Epidermal melanocyte (primary cell): ENCODE data around the gene IDI2.
"Not testable (repeated sequence)": the region's sequence is repeated elsewhere in the genome, so short reads cannot be mapped to it uniquely, and the experiment has no call there.

ENCODE experiments used
- DNase-seq: peaks from one replicate; pipeline ENCODE4 v3.0.0; 2011; ENCODE audit warnings: low spot score; ENCODE audit not compliant: insufficient read length

The IDI2 gene

GRCh38 chr10:1047937-1048336, 22.3 kb upstream of the IDI2 start:
- no peak for DNase-seq

DNA sequence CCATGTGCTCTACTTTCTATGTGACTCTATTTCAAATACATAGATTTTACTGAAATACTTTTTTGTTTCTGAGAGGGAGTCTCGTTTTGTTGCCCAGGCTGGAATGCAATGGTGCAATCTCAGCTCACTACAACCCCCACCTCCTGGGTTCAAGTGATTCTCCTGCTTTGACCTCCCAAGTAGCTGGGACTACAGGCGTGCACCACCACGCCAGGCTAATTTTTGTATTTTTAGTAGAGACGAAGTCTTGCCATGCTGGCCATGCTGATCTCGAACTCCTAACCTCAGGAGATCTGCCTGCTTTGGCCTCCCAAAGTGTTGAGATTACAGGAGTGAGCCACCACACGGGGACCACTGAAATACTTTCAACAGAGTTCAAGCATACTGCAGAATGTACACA, 19.8 kb upstream of the IDI2 start:
- no peak for DNase-seq

- DNase-seq = no peak
Measured at GRCh38 chr10:1044964-1045363, 19.3 kb upstream of the IDI2 start.

GRCh38 chr10:1044146-1044545, 18.5 kb upstream of the IDI2 start:
- no peak for DNase-seq

GRCh38 chr10:1043532-1043995, 17.9 kb upstream of the IDI2 start:
- DNase-seq = no peak

DNA sequence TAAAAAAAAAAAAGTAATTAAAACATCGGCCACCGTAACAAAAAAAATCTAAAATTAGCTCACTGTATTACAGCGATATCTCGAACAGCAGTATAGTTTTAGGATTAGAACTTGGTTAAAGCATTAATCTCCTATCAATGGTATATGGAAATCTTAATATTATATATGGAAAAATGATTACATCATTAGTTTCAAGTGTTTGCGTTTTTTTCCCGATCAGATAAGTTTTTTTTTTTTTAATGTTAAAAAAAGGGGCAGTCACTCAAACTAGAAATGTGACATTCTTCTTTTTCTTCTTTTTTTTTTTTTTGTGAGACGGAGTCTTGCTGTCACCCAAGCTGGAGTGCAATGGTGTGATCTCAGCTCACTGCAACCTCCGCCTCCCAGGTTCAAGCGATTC, 15.9 kb upstream of the IDI2 start:
- no peak for DNase-seq

- DNase-seq = no peak
Measured at GRCh38 chr10:1040133-1040532, 14.5 kb upstream of the IDI2 start.

DNA sequence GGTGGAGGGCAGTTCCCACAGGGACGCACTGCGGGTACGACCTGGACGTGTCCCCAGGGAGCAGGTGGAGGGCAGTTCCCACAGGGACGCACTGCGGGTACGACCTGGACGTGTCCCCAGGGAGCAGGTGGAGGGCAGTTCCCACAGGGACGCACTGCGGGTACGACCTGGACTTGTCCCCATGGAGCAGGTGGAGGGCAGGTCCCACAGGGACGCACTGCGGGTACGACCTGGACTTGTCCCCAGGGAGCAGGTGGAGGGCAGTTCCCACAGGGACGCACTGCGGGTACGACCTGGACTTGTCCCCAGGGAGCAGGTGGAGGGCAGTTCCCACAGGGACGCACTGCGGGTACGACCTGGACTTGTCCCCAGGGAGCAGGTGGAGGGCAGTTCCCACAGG, 13.1 kb upstream of the IDI2 start:
- not testable (repeated sequence) for DNase-seq

GRCh38 chr10:1037098-1037497, 11.4 kb upstream of the IDI2 start:
- DNase-seq = no peak

GRCh38 chr10:1036341-1036791, 10.7 kb upstream of the IDI2 start:
- DNase-seq = no peak

GRCh38 chr10:1035201-1035600, 9.5 kb upstream of the IDI2 start:
- DNase-seq = no peak

DNA sequence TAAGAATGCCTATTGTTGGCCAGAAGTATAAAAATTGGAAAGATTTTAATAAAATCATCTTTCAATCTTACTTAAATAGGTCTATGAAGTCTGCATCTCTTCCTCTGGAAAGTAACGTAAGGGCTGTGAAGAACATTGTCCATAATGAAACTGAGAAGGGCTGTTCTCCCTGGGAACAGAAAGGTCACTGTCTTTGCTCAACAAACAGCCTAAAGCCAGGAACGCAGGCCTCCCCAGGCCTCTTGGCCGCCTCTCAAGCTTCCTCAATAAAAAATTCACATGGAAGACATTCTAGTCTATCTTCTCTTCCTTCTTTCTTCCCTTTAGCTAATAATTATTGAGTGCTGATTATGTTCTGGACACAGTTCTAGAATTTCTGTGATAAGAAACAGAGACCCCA, 9.1 kb upstream of the IDI2 start:
- DNase-seq = peak; percentile 74

GRCh38 chr10:1033601-1034000, 7.9 kb upstream of the IDI2 start:
- DNase-seq = no peak

DNA sequence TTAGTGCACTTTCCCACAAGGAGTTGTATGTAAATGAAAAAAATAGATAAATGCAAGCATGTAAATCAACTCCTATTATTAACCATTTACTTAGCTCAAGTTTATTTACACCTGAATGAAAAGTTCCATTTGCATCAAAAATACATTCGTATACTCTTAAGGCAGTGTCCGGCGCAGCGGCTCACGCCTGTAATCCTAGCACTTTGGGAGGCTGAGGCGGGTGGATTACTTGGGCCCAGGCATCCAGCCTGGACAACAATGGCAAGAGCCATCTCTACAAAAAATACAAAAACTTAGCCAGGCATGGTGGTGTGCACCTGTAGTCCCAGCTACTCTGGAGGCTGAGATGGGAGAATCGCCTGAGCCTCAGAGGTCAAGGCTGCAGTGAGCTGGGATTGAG, 4.2 kb upstream of the IDI2 start:
- no peak for DNase-seq

GRCh38 chr10:1026578-1026977, 919 bp upstream of the IDI2 start:
- DNase-seq = no peak

GRCh38 chr10:1024103-1024502, 1.6 kb downstream of the IDI2 start:
- no peak for DNase-seq

GRCh38 chr10:1022413-1022812, 3.2 kb downstream of the IDI2 start:
- no peak for DNase-seq

DNA sequence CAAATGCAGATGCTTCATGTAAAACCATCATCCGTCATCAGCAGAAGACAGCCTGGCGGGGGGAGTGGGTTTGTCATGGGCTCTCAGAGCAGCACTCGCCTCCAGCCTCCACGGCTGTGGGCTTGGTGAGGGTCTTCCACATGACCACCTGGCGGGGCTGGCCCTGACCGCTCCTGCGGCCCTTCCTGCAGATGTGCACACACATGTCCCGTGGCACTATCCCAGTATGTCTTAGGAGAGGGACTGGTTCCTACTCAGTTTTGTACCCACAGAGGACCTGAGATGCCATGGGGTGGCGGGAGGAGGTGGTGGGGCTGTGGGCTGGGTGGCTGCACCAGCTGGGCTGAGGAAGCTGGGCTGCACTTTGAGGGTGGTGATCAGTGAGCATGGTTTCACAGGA, 4.7 kb downstream of the IDI2 start:
- no peak for DNase-seq

DNA sequence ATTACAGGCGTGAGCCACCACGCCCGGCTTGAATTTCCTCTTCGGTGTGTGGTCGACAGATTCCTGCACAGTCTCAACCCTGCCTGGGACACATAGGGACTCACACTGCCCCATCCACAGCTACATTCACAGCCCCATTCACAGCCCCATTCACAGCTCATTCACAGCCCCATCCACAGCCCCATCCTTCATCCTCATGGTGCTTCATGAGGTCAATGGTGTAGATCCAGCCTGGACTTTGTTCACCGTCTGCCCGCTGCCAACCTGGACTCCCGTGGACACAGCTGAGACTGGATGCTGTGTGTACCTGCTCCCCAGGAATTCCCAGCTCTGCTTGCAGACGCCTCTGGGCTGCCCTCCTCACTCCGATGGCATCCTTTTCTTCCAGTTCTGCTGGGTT, 5.2 kb downstream of the IDI2 start:
- no peak for DNase-seq

DNA sequence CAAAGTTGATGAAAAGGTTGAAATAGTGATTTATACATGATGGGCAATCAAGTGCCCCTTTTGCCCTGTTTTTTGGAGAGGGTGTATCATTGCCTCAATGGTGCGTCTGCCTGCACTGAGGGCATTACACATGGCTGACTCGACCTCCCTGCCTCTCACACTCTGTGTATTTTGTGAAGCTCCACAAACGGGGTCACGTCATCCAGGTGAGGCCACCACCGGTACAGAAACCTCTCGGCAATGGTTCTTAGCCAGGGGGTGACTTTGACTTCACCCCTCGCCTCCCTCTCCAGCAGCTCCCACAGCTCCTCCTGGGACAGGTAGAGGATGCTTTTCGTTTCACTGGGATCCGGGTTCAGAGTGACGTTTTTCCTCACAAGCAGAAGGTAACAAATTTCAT, 6.3 kb downstream of the IDI2 start:
- DNase-seq = no peak

GRCh38 chr10:1015688-1016087, 10.0 kb downstream of the IDI2 start:
- DNase-seq = no peak

DNA sequence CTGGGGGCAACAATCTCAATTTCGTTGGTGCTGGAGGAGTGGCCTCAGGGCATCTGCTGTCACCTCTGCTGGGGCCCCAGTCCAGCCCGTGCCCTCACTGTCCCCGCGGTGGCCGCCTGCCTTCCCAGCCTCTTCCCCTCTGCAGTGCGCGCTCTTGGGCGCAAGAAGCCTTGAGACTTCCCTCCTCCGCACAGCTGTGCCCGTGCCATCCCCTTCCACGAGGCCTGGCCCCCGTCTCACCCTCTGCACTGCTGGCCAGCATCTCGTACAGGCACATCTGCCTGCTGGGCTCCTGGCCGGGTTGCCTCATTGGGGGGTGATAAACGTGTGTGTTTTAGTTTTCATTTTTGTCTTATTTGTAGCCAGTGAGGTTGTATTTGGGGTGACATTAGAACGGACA, 14.0 kb downstream of the IDI2 start:
- no peak for DNase-seq

GRCh38 chr10:1010703-1011102, 15.0 kb downstream of the IDI2 start:
- no peak for DNase-seq

GRCh38 chr10:1009947-1010346, 15.7 kb downstream of the IDI2 start:
- not testable (repeated sequence) for DNase-seq
